Upper lobe of right lung (tissue), 1 donor: ENCODE results near the gene NKX3-2. TPM values are rescaled to one million over a fixed set of nuclear protein-coding genes. Genes with fewer than 3 reads are reported as not detected.
A peak's percentile ranks its signal among the peaks of the same experiment; 100 is the strongest.

Experiments used
- ATAC-seq: fragments of 200-7000 bp; cut with Tn5 transposase; one replicate; pipeline ENCODE4 v1.9.1; 2020; ENCODE audit warnings: mild to moderate bottlenecking, moderate library complexity
- DNase-seq: peaks from one replicate; pipeline ENCODE4 v3.0.0-alpha.2; 2020
- H3K27ac ChIP-seq: fragments of 200-600 bp; one replicate; pipeline ENCODE4 v1.8.0; 2022
- H3K27me3 ChIP-seq: fragments of 200-600 bp; one replicate; pipeline ENCODE4 v1.8.0; 2022; ENCODE audit warnings: mild to moderate bottlenecking
- H3K36me3 ChIP-seq: fragments of 200-600 bp; one replicate; pipeline ENCODE4 v1.8.0; 2022
- H3K4me1 ChIP-seq: fragments of 200-600 bp; one replicate; pipeline ENCODE4 v1.8.0; 2022
- H3K4me3 ChIP-seq: fragments of 200-600 bp; one replicate; pipeline ENCODE4 v1.8.0; 2022; ENCODE audit warnings: mild to moderate bottlenecking
- H3K9me3 ChIP-seq: fragments of 200-600 bp; one replicate; pipeline ENCODE4 v1.8.0; 2022
- CTCF ChIP-seq: fragments of 200-600 bp; IDR thresholded peaks from one replicate; pipeline ENCODE4 v1.8.0; 2022; ENCODE audit warnings: antibody characterized with exemption
- intact Hi-C: fragments of 100-400 bp; cut with DNase I; formaldehyde crosslinking; loops from one replicate; pipeline ENCODE4 v1.11.0; 2022
- long read RNA-seq: library from polyadenylated mRNA; unstranded; transcript quantifications from one replicate; pipeline ENCODE4 v2.0.0, GENCODE V29; 2021
- total RNA-seq: library from RNA; stranded (reverse); fragmentation: NEBNext Ultra II Directional; extraction: Animal tissue kit (Norgen Biotek cat#: 25700); gene quantifications from one replicate; pipeline ENCODE4 v1.2.1, GENCODE V29; 2021
- donor health status: DM: no; HTN: yes; CAD: no; lungs with severe emphysema.

NKX3-2 gene
- total RNA-seq = not detected
- long read RNA-seq = 0 reads

GRCh38 chr4:13543839-13544605 lies at the start of gene NKX3-2:
Gene NKX3-2, minus strand, starts transcription at chr4:13544508. Its CDS starts 94 bp downstream, at chr4:13544414.
- intact Hi-C loops = no loop called here
- peak; percentile 55 for ATAC-seq
- Histone ChIP-seq H3K9me3 (no peaks in the 10 kb centered on the region), H3K4me1 (peaks cover 38% of the 10 kb centered on the region), H3K27ac (no peak within 1 kb of the TSS), H3K27me3 (peaks cover 98% of the 10 kb centered on the region), H3K36me3 (no peaks in the 10 kb centered on the region), H3K4me3 (peak within 1 kb of the TSS; percentile 55)
- no peak for TF ChIP-seq CTCF
- DNase-seq = no peak

GRCh38 chr4:13592220-13592619 lies 47.9 kb upstream of the NKX3-2 start:
- no peak overlapping the region for H3K4me3 ChIP-seq
- TF ChIP-seq CTCF = no peak
- ATAC-seq (no peak), DNase-seq (no peak)
- H3K27ac ChIP-seq = no peak overlapping the region
- no peaks in the 10 kb centered on the region for H3K27me3 ChIP-seq
- intact Hi-C loops = no loop called here
- H3K4me1 ChIP-seq = no peaks in the 10 kb centered on the region
- peaks cover 100% of the 10 kb centered on the region for H3K36me3 ChIP-seq
- H3K9me3 ChIP-seq = no peaks in the 10 kb centered on the region

GRCh38 chr4:13590766-13591165 lies 46.5 kb upstream of the NKX3-2 start:
- DNase-seq (no peak), ATAC-seq (no peak)
- intact Hi-C loops = no loop called here
- peaks cover 100% of the 10 kb centered on the region for H3K36me3 ChIP-seq
- no peaks in the 10 kb centered on the region for H3K9me3 ChIP-seq
- no peak for TF ChIP-seq CTCF
- H3K4me3 ChIP-seq = no peak overlapping the region
- no peak overlapping the region for H3K27ac ChIP-seq
- H3K4me1 ChIP-seq = no peaks in the 10 kb centered on the region
- H3K27me3 ChIP-seq = no peaks in the 10 kb centered on the region

- DNase-seq (no peak), ATAC-seq (no peak)
- Histone ChIP-seq H3K36me3 (peaks cover 97% of the 10 kb centered on the region), H3K27me3 (no peaks in the 10 kb centered on the region), H3K4me3 (no peak overlapping the region), H3K4me1 (no peaks in the 10 kb centered on the region), H3K27ac (no peak overlapping the region), H3K9me3 (no peaks in the 10 kb centered on the region)
- TF ChIP-seq CTCF = no peak
- intact Hi-C loops = no loop called here
Observed at GRCh38 chr4:13588954-13589353, 44.6 kb upstream of the NKX3-2 start.

- intact Hi-C loops = no loop called here
- ATAC-seq = no peak
- peaks cover 97% of the 10 kb centered on the region for H3K36me3 ChIP-seq
Observed at GRCh38 chr4:13584481-13584880, 40.2 kb upstream of the NKX3-2 start.

More at GRCh38 chr4:13584481-13584880, 40.2 kb upstream of the NKX3-2 start:
- no peaks in the 10 kb centered on the region for H3K4me1 ChIP-seq
- H3K27ac ChIP-seq = no peak overlapping the region
- H3K4me3 ChIP-seq = no peak overlapping the region
- no peaks in the 10 kb centered on the region for H3K27me3 ChIP-seq
- no peaks in the 10 kb centered on the region for H3K9me3 ChIP-seq
- no peak for TF ChIP-seq CTCF
- no peak for DNase-seq
